ENCODE data around the gene CCDC12. TPM values are rescaled to one million over a fixed set of nuclear protein-coding genes. Genes with fewer than 3 reads are reported as not detected.

CCDC12 gene
- total RNA-seq, 1 experiment from 2014 or later, result 46.5 TPM

GRCh38 chr3:46955801-46956259, 20.7 kb downstream of the CCDC12 start:
- H3K27me3 ChIP-seq (ENCODE audit: insufficient read depth, low read length), result no peaks in the 10 kb centered on the region
- H2AFZ ChIP-seq (ENCODE audit: low read depth, low read length, poor library complexity, severe bottlenecking), result no peak overlapping the region
- CTCF ChIA-PET, result no interaction called here
- no peaks in the 10 kb centered on the region for H3K9me3 ChIP-seq (ENCODE audit: control insufficient read depth in 1 of 2, insufficient read depth in 1 of 2, low read depth in 1 of 2, low read length in 2 of 2)
- H3K79me2 ChIP-seq (ENCODE audit: insufficient read depth, low read length), result peaks cover 98% of the 10 kb centered on the region
- no peaks in the 10 kb centered on the region; a peak in 1 of 4 replicates for H3K36me3 ChIP-seq (ENCODE audit: control insufficient read depth in 1 of 2, insufficient read depth in 2 of 2, low read length in 2 of 2)
- H3K4me2 ChIP-seq (ENCODE audit: low read length), result no peak overlapping the region
- no peak overlapping the region for H3K27ac ChIP-seq (ENCODE audit: low read depth, low read length)
- no peak for DNase-seq (ENCODE audit: low read depth, low spot score)
- no TSS peak for BruUV-seq (replicated peaks)
- no peaks in the 10 kb centered on the region for H3K9me2 ChIP-seq (ENCODE audit: insufficient read depth)
- POLR2A ChIA-PET, result no interaction called here
- H3K4me3 ChIP-seq (replicated peaks in 1 of 2; ENCODE audit: low read depth in 1 of 2, low read length in 2 of 2), result no peak overlapping the region
- no peak overlapping the region for H3K9ac ChIP-seq (ENCODE audit: low read length)
- intact Hi-C loops (cut with micrococcal nuclease), result no loop called here
- RAD21 ChIA-PET (ENCODE audit: low non-redundant PET in 1 of 2, low total read pairs in 2 of 2, uncharacterized antibody in 2 of 2, unreplicated experiment in 2 of 2), result no interaction called here
- TF ChIP-seq TCF7L2 (IDR thresholded peaks at IDR 0.05; ENCODE audit: borderline replicate concordance, extremely low read depth, insufficient read depth, insufficient read length), result no peak
- TF ChIP-seq SRF (IDR thresholded peaks at IDR 0.05; ENCODE audit: low read depth), result no peak
- peaks cover 4 to 36% of the 10 kb centered on the region in 2 experiments for H3K4me1 ChIP-seq (ENCODE audit: control insufficient read depth in 1 of 2, insufficient read depth in 2 of 2, low read length in 2 of 2)
- ATAC-seq, result no peak
- peaks cover 35% of the 10 kb centered on the region for H4K20me1 ChIP-seq (ENCODE audit: insufficient read depth)

GRCh38 chr3:46955157-46955556, 21.4 kb downstream of the CCDC12 start:
- CTCF ChIA-PET, result no interaction called here
- TF ChIP-seq POLR2AphosphoS5 (IDR thresholded peaks at IDR 0.05; ENCODE audit: low read depth, low read length) (no peak), TCF7L2 (IDR thresholded peaks at IDR 0.05; ENCODE audit: borderline replicate concordance, extremely low read depth, insufficient read depth, insufficient read length) (no peak), JUND (IDR thresholded peaks at IDR 0.05) (no peak), FOSL1 (IDR thresholded peaks at IDR 0.05; ENCODE audit: low read depth) (no peak), POLR2A (IDR thresholded peaks at IDR 0.05; ENCODE audit: borderline replicate concordance, extremely low read depth, insufficient read depth, insufficient read length) (no peak), EGR1 (IDR thresholded peaks at IDR 0.05; ENCODE audit: low read depth) (no peak), EZH2 (IDR thresholded peaks at IDR 0.05) (no peak), ELF1 (IDR thresholded peaks at IDR 0.05; ENCODE audit: borderline replicate concordance, low read depth) (no peak), CEBPB (IDR thresholded peaks at IDR 0.05; ENCODE audit: low read depth) (no peak), SIN3A (IDR thresholded peaks at IDR 0.05; ENCODE audit: low read depth) (no peak), RAD21 (IDR thresholded peaks at IDR 0.05; ENCODE audit: low read depth) (no peak), CBX3 (IDR thresholded peaks at IDR 0.05; ENCODE audit: low read depth) (no peak), ZFX (IDR thresholded peaks at IDR 0.05) (no peak), SP1 (IDR thresholded peaks at IDR 0.05; ENCODE audit: low read depth) (no peak), SRF (IDR thresholded peaks at IDR 0.05; ENCODE audit: low read depth) (no peak), EZH2phosphoT487 (IDR thresholded peaks at IDR 0.05; ENCODE audit: borderline replicate concordance) (no peak)
- TF ChIP-seq, protein P1, sequence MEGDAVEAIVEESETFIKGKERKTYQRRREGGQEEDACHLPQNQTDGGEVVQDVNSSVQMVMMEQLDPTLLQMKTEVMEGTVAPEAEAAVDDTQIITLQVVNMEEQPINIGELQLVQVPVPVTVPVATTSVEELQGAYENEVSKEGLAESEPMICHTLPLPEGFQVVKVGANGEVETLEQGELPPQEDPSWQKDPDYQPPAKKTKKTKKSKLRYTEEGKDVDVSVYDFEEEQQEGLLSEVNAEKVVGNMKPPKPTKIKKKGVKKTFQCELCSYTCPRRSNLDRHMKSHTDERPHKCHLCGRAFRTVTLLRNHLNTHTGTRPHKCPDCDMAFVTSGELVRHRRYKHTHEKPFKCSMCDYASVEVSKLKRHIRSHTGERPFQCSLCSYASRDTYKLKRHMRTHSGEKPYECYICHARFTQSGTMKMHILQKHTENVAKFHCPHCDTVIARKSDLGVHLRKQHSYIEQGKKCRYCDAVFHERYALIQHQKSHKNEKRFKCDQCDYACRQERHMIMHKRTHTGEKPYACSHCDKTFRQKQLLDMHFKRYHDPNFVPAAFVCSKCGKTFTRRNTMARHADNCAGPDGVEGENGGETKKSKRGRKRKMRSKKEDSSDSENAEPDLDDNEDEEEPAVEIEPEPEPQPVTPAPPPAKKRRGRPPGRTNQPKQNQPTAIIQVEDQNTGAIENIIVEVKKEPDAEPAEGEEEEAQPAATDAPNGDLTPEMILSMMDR (IDR thresholded peaks at IDR 0.05 in 2 of 3, conservative IDR thresholded peaks at IDR 0.05 in 1 of 3; ENCODE audit: borderline replicate concordance in 1 of 3, insufficient read depth in 1 of 3, low read depth in 2 of 3, low read length in 2 of 3), result no peak
- TF ChIP-seq, protein P2, sequence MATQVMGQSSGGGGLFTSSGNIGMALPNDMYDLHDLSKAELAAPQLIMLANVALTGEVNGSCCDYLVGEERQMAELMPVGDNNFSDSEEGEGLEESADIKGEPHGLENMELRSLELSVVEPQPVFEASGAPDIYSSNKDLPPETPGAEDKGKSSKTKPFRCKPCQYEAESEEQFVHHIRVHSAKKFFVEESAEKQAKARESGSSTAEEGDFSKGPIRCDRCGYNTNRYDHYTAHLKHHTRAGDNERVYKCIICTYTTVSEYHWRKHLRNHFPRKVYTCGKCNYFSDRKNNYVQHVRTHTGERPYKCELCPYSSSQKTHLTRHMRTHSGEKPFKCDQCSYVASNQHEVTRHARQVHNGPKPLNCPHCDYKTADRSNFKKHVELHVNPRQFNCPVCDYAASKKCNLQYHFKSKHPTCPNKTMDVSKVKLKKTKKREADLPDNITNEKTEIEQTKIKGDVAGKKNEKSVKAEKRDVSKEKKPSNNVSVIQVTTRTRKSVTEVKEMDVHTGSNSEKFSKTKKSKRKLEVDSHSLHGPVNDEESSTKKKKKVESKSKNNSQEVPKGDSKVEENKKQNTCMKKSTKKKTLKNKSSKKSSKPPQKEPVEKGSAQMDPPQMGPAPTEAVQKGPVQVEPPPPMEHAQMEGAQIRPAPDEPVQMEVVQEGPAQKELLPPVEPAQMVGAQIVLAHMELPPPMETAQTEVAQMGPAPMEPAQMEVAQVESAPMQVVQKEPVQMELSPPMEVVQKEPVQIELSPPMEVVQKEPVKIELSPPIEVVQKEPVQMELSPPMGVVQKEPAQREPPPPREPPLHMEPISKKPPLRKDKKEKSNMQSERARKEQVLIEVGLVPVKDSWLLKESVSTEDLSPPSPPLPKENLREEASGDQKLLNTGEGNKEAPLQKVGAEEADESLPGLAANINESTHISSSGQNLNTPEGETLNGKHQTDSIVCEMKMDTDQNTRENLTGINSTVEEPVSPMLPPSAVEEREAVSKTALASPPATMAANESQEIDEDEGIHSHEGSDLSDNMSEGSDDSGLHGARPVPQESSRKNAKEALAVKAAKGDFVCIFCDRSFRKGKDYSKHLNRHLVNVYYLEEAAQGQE (IDR thresholded peaks at IDR 0.05; ENCODE audit: low read depth), result no peak

More at GRCh38 chr3:46955157-46955556, 21.4 kb downstream of the CCDC12 start:
- Histone ChIP-seq H3K4me2 (ENCODE audit: low read length) (no peak overlapping the region), H3K79me2 (ENCODE audit: insufficient read depth, low read length) (peaks cover 98% of the 10 kb centered on the region), H2AFZ (ENCODE audit: low read depth, low read length, poor library complexity, severe bottlenecking) (no peak overlapping the region), H3K9me3 (ENCODE audit: control insufficient read depth in 1 of 2, insufficient read depth in 1 of 2, low read depth in 1 of 2, low read length in 2 of 2) (no peaks in the 10 kb centered on the region), H3K4me3 (replicated peaks in 1 of 2; ENCODE audit: low read depth in 1 of 2, low read length in 2 of 2) (no peak overlapping the region), H4K20me1 (ENCODE audit: insufficient read depth) (peaks cover 35% of the 10 kb centered on the region), H3K9ac (ENCODE audit: low read length) (no peak overlapping the region), H3K36me3 (ENCODE audit: control insufficient read depth in 1 of 2, insufficient read depth in 2 of 2, low read length in 2 of 2) (no peaks in the 10 kb centered on the region), H3K27me3 (ENCODE audit: insufficient read depth, low read length) (no peaks in the 10 kb centered on the region), H3K4me1 (ENCODE audit: control insufficient read depth in 1 of 2, insufficient read depth in 2 of 2, low read length in 2 of 2) (peaks cover 8 to 36% of the 10 kb centered on the region in 2 experiments), H3K27ac (ENCODE audit: low read depth, low read length) (no peak overlapping the region), H3K9me2 (ENCODE audit: insufficient read depth) (no peaks in the 10 kb centered on the region)
- intact Hi-C loops (cut with micrococcal nuclease), result no loop called here
- DNase-seq (ENCODE audit: low read depth, low spot score) (no peak), ATAC-seq (no peak)
- ChIA-PET POLR2A (no interaction called here), RAD21 (ENCODE audit: low non-redundant PET in 1 of 2, low total read pairs in 2 of 2, uncharacterized antibody in 2 of 2, unreplicated experiment in 2 of 2) (no interaction called here)
- BruUV-seq (replicated peaks), result no TSS peak
